RWPE2 (cell line): ENCODE measurements around the gene EHD3.

Experiments
- ATAC-seq: fragments of 200-7000 bp; cut with Tn5 transposase; 3 replicates; pipeline ENCODE4 v1.9.1; 2021; ENCODE audit warnings: low read depth
- DNase-seq: peaks from one replicate; pipeline ENCODE4 v3.0.0-alpha.2; 2020; ENCODE audit warnings: low spot score
- H3K27ac ChIP-seq: fragments of 450-650 bp; 2 replicates; pipeline ENCODE4 v1.5.1; 2017; ENCODE audit warnings: mild to moderate bottlenecking; ENCODE audit not compliant: poor library complexity, severe bottlenecking
- H3K27me3 ChIP-seq: fragments of 250-450 bp; sonication (Bioruptor Pico); 2 replicates; pipeline ENCODE4 v1.5.1; 2021; ENCODE audit warnings: mild to moderate bottlenecking, moderate library complexity; ENCODE audit not compliant: insufficient read depth, poor library complexity, severe bottlenecking
- H3K36me3 ChIP-seq: fragments of 250-450 bp; sonication (Bioruptor Pico); 2 replicates; pipeline ENCODE4 v1.5.1; 2020; ENCODE audit warnings: low read depth, mild to moderate bottlenecking, moderate library complexity
- H3K4me1 ChIP-seq: fragments of 250-450 bp; sonication (Bioruptor Pico); 2 replicates; pipeline ENCODE4 v1.5.1; 2021; ENCODE audit warnings: mild to moderate bottlenecking, moderate library complexity; ENCODE audit not compliant: insufficient read depth, poor library complexity, severe bottlenecking
- H3K4me3 ChIP-seq: fragments of 250-450 bp; sonication (Bioruptor Pico); 2 replicates; pipeline ENCODE4 v1.5.1; 2021; ENCODE audit warnings: mild to moderate bottlenecking, moderate library complexity; ENCODE audit not compliant: severe bottlenecking
- H3K9me3 ChIP-seq: fragments of 250-450 bp; sonication (Bioruptor Pico); 2 replicates; pipeline ENCODE4 v1.5.1; 2021; ENCODE audit warnings: mild to moderate bottlenecking, moderate library complexity; ENCODE audit not compliant: severe bottlenecking
- CTCF ChIP-seq: fragments of 450-650 bp; IDR thresholded peaks from one replicate; pipeline ENCODE4 v1.5.1; 2017; ENCODE audit warnings: mild to moderate bottlenecking, moderate library complexity; ENCODE audit not compliant: poor library complexity, severe bottlenecking

Gene EHD3

GRCh38 chr2:31238906-31239592 lies 5.1 kb downstream of the EHD3 start:
- no peak for ATAC-seq
- H3K4me3 ChIP-seq = no peak overlapping the region
- no peaks in the 10 kb centered on the region for H3K4me1 ChIP-seq
- no peaks in the 10 kb centered on the region for H3K9me3 ChIP-seq
- no peaks in the 10 kb centered on the region for H3K36me3 ChIP-seq
- no peak for TF ChIP-seq CTCF
- no peaks in the 10 kb centered on the region for H3K27me3 ChIP-seq
- no peak for DNase-seq
- H3K27ac ChIP-seq = no peak overlapping the region

GRCh38 chr2:31239593-31240177 lies 5.7 kb downstream of the EHD3 start:
- no peaks in the 10 kb centered on the region for H3K36me3 ChIP-seq
- ATAC-seq (no peak), DNase-seq (no peak)
- no peak overlapping the region for H3K27ac ChIP-seq
- no peaks in the 10 kb centered on the region for H3K4me1 ChIP-seq
- no peaks in the 10 kb centered on the region for H3K9me3 ChIP-seq
- H3K4me3 ChIP-seq = no peak overlapping the region
- H3K27me3 ChIP-seq = no peaks in the 10 kb centered on the region
- no peak for TF ChIP-seq CTCF

GRCh38 chr2:31240381-31241365 lies 6.7 kb downstream of the EHD3 start:
- ATAC-seq = no peak
- Histone ChIP-seq H3K4me1 (no peaks in the 10 kb centered on the region), H3K9me3 (no peaks in the 10 kb centered on the region), H3K36me3 (no peaks in the 10 kb centered on the region), H3K27ac (no peak overlapping the region), H3K27me3 (no peaks in the 10 kb centered on the region), H3K4me3 (no peak overlapping the region)
- no peak for DNase-seq
- TF ChIP-seq CTCF = no peak

- Histone ChIP-seq H3K4me3 (no peak overlapping the region), H3K36me3 (no peaks in the 10 kb centered on the region), H3K27me3 (no peaks in the 10 kb centered on the region), H3K4me1 (no peaks in the 10 kb centered on the region), H3K9me3 (no peaks in the 10 kb centered on the region), H3K27ac (no peak overlapping the region)
- no peak for DNase-seq
- ATAC-seq = no peak; the same call in 2 of the 3 replicates
- no peak for TF ChIP-seq CTCF
Observed at GRCh38 chr2:31241625-31242270, 7.8 kb downstream of the EHD3 start.
